ENCODE data around the gene VEZT.

DNA sequence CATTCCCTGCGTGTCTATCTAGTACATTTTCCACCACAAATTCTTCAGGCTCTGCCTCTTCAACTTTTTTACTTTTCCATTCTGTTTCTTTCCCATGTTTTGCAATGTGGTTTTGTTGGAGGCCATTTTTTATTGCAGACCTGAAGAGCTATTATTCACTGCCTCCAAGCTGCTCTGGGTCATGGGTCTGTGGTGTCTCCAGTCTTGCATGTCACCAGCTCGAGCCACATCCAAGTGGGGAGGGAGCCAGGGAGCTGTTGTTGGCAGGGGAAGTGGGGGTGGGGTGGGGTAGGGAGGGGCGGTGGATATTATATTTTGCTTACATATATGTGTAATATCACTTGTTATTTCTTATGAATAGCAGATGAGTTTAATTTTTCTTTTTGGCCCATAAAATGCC is 69.1 kb downstream of the VEZT start:
- TF ChIP-seq, protein P1, sequence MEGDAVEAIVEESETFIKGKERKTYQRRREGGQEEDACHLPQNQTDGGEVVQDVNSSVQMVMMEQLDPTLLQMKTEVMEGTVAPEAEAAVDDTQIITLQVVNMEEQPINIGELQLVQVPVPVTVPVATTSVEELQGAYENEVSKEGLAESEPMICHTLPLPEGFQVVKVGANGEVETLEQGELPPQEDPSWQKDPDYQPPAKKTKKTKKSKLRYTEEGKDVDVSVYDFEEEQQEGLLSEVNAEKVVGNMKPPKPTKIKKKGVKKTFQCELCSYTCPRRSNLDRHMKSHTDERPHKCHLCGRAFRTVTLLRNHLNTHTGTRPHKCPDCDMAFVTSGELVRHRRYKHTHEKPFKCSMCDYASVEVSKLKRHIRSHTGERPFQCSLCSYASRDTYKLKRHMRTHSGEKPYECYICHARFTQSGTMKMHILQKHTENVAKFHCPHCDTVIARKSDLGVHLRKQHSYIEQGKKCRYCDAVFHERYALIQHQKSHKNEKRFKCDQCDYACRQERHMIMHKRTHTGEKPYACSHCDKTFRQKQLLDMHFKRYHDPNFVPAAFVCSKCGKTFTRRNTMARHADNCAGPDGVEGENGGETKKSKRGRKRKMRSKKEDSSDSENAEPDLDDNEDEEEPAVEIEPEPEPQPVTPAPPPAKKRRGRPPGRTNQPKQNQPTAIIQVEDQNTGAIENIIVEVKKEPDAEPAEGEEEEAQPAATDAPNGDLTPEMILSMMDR (conservative IDR thresholded peaks at IDR 0.05 in 1 of 2, IDR thresholded peaks at IDR 0.05 in 1 of 2; ENCODE audit: low read depth in 1 of 2, low read length in 2 of 2): no peak
- no peak for TF ChIP-seq EZH2 (IDR thresholded peaks at IDR 0.05; ENCODE audit: low read length, missing control alignments)
